GM21717 (cell line): ENCODE data around the gene CYB5D1.
A peak's percentile ranks its signal among the peaks of the same experiment; 100 is the strongest.

Experiments
- ATAC-seq: cut with Tn5 transposase; IDR thresholded peaks from one replicate; pipeline ENCODE4 v1.9.1; 2021; ENCODE audit warnings: mild to moderate bottlenecking, moderate library complexity; ENCODE audit not compliant: unreplicated experiment

Gene CYB5D1

DNA sequence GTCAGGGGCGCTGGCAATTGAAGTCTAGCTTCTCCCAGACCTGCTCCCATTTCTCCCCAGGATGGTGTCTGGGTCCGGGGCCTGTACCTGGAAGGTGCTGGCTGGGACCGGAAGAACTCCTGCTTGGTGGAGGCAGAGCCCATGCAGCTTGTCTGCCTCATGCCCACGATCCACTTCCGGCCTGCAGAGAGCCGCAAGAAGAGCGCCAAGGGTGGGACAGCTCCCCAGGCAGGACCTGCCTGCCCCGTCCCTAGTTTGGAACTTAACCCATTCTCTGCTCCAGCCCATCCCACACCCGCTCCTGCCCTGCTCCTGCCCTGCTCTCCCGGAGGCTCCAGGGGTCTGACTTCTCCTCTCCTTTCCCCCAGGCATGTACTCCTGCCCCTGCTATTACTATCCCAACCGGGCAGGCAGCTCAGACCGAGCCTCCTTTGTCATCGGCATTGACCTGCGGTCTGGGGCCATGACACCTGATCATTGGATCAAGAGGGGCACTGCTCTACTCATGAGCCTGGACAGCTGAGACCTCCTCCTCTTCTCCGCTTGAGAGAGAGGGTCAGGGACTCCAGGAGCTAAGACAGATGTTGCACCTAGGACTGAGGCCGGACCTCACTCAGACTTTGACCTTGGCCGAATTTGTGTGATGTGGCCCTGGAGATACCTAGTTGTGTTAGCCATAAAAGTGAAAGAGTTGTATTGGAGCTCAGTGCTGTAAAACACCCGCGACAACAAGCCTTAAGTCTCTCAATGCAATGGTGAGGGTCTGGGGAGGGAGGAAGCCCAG, 24.6 kb upstream of the CYB5D1 start:
- ATAC-seq = no peak

DNA sequence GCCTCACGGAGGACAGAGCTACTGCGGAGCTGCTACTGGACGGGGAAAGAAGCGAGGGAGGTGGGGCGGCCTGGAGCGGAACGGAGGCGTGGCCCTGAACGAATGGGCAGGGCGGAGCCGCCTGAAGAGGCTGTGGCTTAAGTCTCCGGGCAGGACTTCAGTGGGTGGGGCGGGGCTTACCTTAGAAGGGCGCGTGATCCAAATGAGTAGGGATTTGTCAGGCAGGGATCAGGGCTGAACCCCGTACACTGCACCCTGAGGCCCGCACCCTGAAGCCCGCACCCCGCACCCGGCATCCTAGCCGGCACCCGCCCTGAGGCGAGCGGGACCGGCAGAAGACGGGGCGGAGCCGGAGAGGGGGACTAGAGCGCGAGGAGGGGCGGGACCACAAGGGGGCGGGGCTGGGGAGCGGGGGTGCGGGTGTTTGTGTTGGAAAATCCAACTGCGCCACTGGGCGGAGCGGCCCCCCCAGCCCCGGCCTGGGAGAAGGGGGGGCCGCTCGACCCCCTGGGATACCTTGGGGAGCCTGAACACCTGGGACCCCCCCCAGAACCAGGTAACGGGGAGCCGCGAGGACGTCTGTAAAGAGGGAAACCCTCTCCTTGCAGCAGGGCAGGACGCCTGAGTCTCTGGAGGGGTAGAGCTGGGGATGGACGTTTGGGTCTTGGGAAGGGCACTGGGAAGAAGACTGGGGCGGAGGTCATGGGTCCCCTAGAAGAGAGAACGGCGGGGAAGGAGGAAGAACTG, 23.8 kb upstream of the CYB5D1 start, which contains the start of gene KDM6B:
TSS of gene KDM6B (plus strand) at position 423 of the 747 bp plus-strand sequence. CDS start 11,338 bp downstream, outside the sequence.
- ATAC-seq = no peak

DNA sequence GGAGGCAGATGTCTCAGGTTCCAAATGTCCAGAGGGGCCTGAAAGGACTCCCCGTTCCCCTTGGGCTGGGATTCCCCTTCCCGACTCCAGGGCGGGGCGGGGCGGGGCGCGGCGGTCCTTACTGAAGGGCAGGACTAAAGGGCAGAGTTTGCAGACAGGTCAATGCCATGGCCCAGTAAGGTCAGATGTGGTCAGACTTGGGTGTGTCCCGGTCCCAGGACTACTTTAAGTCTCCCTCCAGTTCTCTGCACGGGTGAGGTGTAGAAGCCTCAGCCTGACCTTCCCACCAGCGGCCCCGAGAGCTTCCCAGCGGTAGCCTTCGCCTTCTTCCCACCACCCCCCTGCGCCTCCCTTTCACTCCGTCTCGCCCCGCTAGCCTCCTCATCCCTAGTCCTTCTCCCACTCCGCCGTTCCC, 23.3 kb upstream of the CYB5D1 start:
- peak; percentile 7 for ATAC-seq

DNA sequence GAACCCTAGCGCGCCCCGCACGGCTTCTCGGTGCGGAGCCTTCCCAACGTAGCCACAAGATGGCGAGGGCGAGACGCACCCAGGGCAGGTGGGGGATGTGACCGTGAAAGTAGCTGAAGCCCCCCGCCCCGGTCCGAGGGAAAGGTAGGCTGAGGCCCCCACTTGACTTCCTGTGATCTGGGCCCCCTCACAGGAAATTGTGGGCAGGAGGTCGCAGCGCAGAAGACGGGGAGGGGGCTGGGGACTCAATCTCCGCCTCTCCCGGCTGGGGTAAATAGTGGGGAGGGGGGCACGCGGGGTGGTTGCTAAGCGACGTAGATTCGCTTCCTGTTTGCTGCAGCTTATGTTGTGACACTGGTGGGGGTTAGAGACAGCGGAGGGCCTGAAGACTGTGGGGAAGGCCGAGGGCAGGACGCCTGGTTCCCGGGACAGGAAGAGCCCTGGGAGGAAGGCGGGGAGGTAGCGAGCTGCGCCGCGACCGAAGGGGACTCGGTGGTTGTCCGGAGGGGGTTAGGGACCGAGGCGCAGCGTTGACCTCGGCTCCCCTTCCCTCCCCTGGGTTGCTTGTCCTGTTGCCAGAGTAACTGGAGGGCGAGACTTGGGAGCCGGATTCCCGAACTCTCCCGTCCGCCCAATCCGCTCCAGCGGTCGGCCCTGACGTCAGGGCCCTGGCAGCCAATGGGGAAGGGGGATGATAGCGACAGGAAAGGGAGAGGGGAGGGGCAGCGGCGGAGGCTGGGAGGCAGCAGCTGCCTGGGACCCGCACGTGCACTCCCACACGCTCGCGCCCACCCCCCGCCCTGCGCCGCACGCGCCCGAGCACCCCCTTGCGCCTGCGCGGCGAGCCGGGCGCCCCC, 22.6 kb upstream of the CYB5D1 start:
- ATAC-seq = peak; percentile 25

DNA sequence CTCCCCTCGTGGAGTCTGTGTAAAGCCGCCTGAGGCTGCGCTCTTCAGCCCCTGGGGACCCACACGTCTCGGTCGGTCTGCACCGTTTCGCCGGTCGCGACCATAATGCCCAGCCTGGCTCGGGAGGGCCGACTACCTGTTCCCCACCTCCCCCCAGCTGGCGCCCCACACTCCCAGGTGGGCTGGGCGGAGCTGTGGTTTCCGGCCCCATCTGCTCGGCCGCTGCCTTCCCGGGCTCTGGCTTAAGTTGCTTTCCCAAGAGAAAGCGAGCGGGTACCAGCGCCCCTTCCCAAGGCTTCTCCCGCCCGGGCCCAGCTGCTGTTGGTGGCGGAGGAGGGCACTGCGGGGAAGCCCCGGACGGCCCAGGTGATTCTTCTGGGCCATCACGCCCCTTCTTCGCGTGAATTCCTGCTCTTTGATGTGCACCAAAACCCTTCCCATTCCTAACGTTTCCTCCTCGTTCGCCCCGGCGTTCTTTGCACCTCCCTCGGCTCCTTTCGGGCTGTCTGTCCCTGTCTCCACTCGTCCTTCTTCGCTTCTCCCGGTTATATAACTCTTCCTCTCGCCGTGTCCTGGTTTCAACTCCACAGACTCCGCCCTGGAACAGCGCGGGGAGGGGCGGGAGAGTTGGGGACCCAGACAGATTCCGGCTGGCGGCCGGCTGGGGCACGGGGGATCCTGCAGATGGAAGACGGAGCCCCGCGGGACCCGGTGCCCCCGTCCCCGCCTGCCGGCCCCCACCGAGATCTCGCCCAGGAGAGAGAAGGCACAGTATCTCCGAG, 21.8 kb upstream of the CYB5D1 start:
- ATAC-seq = no peak

DNA sequence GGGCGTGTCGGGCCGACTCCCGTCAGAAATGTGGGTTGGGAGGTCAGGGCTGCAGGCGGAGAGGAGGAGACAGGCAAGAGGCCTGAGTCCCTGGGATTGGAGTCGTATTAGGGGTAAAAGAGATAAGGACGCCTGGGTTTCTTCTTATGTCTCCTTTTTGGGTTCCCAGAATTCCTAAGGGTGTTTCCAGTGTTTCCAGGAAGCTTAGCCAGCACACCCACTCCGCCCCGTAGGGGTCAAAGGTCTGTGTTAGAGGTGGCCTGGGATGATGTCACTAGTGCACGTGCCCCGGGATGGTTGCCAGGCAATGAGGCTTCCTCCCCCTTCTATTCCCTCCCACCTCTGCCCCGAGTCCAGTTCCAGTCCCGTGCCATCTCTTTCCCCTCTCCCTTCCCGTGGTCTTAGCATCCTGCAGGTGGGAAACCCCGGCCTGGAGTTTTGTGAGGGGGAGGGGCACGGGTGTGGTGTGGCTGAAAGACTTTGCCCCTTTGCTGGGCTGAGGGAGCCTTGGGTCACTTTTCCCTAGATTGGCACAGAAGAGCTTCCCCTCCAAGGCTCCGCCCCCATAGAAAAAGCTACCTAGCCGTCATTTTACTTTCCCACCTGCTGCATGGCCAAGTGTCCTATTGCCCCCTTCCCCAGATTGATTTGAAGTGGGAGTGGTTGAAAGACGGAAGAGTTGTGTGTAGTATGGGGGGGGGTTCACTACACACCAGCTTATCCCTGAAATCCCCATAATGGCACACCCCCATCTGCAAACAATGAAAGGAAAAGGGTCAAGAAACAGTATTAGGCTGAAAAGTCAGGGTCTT, 21.0 kb upstream of the CYB5D1 start:
- ATAC-seq = no peak

DNA sequence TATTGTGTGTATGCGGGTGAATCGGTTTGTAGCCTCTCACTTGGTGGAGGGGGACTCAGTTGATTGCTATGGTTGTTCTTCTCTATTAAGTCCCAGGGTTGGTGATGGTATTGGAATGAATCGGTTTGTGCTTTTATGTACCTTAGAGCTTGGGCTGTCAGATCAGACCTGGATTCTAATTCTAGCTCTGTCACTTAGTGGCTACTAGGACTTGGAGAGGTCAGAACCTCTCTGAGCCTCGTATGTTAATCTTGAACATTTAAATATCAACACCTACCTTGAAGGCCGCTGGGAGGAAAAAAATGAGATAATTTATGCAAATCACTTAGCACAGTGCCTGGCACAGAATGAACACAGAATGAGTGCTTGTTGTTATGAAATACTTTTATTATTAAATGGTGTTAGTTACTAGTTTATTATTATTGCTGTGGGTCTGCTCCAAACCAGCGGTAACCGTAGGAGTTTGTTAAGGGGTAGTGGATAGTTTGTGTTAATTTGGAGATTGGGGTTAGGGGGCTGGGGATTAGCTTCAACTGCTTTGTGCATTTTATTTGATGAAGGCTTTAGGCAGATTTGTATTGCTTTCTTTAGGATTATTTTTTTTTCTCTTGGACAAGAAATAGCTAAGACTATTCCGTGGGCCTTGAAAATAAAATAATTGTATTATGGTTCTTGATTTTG, 20.3 kb upstream of the CYB5D1 start:
- ATAC-seq = no peak

DNA sequence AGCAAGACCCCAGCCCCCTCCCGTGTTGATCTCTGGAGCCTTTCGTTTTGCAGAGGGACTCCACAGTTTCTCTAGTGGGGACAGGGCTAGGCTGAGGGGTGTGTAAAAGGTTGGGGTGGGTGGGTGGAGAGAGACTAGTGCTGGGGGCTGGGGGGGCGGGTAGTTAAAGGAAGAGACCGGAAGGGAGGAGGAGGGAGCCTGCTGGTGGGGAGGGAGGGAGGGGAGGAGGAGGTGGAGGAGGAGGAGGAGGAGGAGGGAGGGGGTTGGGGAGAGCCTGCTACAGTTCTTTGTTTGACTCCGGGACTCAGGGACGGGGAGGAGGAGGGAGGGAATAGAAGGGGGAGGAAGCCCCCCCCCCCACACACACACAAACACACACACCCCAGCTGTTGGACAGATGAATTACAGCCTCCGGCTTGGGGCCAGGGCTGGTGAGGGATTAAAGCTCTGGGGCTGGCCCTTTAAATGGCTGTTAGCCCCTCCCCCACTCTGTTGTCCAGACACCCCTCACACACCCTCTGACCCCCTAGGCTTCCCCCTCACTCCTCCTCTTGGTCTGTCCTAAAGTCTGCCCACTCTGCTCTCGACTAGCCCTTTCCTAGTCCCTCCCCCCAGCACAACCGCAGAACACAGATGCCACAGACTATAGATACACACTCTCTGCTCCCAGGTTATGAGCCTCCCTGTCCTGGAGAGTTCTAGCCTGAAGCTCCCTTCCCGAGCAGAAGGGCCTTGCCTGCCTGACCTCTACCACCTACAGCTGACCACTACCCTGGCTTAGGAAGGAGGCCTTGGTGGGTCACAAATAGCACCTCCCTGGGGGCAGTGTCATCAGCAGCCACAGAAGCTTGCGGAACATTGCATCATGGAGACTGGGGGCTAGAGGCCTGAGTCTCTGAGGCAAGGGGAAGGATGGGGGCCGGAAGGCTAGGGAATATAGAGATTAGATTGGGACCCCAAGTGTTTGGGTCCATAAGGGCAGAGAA, 19.4 kb upstream of the CYB5D1 start:
- ATAC-seq = no peak

DNA sequence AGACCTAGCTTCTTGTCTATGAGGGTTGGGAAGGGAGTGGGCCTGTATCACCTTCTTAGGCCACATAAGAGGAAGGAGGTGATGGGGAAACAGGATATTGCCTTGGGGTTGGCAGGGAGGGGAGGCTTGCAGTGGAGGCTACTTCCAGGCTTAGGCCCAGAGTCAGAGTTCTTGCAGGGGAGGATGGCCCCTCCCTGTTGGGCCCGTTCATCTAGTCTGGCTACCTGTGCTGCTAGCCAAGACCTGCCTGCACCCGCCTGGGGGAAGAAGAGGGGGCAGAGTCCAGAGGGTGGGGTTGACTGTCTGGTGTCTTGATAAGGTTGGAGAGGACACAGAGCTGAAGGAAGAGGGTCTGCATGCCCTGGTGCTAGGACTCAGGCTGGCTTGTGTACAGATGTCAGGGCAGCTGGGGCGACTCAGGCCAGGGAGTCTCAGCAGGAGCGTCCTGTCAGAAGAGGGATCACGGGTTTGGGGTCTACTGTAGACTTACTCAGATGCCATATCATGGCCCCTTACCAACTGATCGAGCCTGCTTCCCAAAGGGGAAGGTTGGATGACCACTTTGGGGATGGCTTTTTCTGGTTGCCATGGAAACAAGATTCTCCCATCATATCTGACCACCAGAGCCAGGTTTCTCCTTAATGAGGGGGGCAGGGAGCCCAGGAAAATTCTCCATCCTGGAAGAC, 18.5 kb upstream of the CYB5D1 start:
- no peak for ATAC-seq

DNA sequence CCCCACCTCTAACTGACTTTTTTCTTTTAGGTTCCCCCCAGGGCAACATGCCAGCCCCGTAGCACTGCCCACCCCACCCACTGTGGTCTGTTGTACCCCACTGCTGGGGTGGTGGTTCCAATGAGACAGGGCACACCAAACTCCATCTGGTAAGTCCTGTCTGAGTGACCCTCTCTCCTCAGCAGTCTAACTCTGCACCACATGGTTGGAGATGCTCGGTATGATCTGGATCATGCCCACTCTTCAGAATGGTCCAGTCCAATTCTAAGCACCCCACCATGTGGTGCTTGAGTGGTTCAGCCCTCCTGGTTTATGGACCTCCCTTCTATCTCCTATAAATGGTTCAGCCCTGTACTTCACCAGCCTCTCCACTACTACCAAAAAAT, 17.9 kb upstream of the CYB5D1 start:
- no peak for ATAC-seq

DNA sequence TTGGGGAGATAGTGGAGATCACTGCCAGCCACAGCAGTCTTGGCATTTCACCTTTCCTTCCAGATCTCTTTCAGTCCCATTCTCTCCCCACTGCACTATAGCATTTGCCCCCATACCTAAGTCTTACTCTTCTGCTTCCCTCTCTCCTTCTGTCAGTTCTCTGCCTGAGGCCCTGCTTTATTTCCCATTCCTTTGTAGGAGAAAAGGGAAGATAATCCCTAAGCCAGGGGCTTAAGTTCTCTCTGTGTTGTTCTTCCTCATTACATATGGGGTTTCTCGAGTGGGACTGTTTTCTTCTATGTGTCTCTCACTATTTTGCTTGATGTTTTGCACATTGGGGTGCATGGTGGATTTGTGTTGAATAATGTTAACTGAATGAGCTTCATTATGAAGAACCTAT, 17.4 kb upstream of the CYB5D1 start:
- ATAC-seq = no peak

DNA sequence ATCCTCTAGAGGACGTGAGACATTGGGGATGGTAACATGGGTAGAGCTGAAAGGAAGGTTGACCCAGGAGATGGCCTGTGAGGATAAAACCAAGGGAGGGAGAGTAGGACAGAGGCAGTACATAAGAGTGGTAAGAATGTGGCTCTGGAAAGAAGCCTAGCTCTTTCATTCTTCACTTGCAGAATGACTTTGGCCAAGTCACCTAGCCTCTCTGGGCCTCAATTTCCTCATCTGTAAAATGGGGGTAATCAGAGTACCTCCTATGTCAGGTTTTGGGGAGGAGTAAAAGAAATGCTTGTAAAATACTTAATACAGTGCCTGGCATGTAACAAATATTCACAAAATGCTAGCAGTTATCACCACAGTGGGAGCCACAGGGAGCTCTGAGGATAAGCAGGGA, 16.9 kb upstream of the CYB5D1 start:
- ATAC-seq = no peak

DNA sequence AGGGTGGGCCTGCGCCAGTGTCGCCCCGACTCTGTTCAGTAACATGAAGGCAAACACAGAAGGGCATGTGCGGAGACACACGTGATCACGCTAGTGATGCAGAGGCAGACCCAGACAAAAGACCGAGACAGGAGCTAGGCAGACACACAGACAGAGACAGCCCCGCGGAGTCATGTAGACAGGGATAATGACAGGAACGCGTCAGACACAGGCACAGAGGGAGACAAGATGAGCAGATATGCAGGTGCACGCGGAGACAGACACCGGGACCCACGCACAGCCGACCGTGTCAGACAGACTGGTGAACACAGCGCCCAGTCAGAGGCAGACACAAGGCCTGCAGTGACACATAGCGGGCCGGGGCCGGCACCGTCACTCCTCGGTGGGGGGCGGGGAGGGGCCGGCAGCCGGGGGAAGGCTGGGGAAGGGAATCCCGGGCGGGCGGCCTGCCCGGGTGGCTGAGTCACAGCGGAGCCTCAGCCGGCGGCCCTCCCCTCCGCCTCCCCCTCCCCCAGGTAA, 16.3 kb upstream of the CYB5D1 start:
- ATAC-seq = peak; percentile 5

DNA sequence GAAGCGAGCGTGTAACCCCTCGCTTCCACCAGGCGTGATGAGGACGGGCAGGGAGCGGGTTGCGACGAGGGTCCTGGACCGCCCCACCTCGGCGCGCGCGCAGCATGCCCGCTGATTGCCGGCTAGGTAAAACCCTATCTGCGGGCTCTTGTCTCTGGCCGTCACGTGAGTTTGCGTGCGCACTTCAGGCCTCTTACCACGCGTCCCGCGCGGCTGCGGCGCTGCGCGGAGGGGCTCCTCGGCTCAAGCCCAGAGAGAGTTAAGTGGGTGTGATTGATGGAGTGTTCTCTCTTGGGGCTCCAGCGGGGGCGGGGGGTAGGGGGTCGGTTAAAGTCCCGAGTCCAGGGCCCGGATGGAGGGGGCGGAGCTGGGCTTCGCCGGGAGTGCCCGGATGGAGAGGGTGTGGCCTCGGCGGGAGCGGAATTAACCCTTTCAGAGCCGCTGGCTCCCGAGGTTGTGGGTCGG, 15.9 kb upstream of the CYB5D1 start:
- ATAC-seq = peak; percentile 17

DNA sequence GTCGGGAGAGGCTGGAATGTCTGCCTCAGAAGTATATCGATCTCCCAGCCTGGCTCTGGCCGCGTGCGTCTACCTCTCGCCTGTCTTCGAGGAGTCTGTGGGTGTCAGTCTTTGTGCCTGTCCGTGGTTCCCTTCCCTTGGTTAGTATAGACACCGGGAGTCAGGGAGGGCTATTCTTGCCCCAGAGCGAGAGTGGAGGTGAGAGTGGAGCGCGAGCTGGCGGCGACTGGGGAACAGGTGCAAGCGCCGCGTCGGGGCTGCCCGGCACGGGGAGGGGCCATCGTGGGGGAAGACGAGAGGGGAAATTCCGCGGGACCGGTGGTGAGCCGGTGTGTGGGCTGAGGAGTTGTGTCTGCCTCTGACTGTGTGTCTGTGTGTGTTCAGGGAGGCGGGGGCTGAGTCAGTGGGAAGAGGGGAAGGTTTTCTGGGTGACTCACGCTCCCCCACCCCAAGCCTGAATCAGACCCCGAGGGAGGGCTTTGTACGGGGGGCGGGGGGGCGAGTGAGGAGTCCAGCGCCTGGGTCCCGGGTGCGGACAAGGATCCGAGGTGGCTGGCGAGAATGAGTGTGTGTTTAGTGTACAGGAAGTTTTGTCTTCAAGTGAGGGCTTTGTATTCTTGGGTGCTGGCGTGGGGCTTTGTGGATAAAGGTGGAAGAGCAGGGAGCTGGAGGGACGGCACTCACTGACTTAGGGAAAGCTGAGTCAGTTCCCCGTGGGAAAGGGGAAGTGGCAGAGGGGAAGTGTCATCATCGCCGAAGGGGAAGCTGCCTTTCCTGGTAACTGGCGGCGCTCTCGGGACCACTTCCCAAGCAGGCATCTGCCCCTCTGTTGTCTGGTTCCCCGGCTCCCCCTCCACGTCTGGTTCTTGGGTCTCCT, 15.2 kb upstream of the CYB5D1 start:
- ATAC-seq = peak; percentile 23

DNA sequence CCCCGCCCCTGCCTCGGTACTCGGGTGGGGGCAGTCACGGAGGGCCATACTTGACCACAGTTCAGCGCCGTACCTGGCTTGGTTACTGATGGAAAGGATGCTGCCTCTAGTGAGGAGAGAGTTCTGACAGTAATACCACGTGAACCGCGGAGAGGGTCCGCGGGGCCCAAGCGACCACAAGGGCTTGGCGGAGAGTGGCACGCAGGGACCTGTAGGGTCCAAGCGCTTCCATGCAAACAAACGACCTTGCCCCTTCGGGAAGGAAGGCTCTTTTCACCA, 14.6 kb upstream of the CYB5D1 start:
- peak; percentile 2 for ATAC-seq
